Panc1 (cell line): Measurements from ENCODE around the gene ATAD2B. TPM values are rescaled to one million over a fixed set of nuclear protein-coding genes. Genes with fewer than 3 reads are reported as not detected.

Experiments
- ATAC-seq: fragments of 200-7000 bp; cut with Tn5 transposase; 2 replicates; pipeline ENCODE4 v1.9.1; 2020; ENCODE audit warnings: mild to moderate bottlenecking, moderate library complexity
- BruUV-seq: library from RNA; stranded (reverse); fragments of 400-500 nt; replicated peaks from 2 replicates; lab custom pipeline; 2021; lab: Mats Ljungman, UMichigan
- CTCF ChIA-PET: fragments of 300-600 bp; sonication (Branson Sonifier 250); formaldehyde crosslinking; loops from one replicate; lab custom pipeline; 2022; ENCODE audit warnings: antibody characterized with exemption; lab: Charles Lee
- POLR2A ChIA-PET: fragments of 300-600 bp; sonication (Branson Sonifier 250); formaldehyde crosslinking; loops from one replicate; lab custom pipeline; 2022; ENCODE audit warnings: antibody characterized with exemption; lab: Charles Lee
- DNase-seq: peaks from one replicate; pipeline ENCODE4 v3.0.0-alpha.2; 2010; ENCODE audit warnings: low read depth, low spot score
- H3K27ac ChIP-seq: 2 replicates; pipeline ENCODE4 v1.5.1; 2011; ENCODE audit warnings: mild to moderate bottlenecking, low read length, inconsistent platforms
- H3K27me3 ChIP-seq: fragments of 200-500 bp; sonication (Bioruptor generic); 2 replicates; pipeline ENCODE4 v1.6.0; 2014; ENCODE audit warnings: low read length, inconsistent platforms; ENCODE audit not compliant: control insufficient read depth, insufficient read depth
- H3K36me3 ChIP-seq: fragments of 200-500 bp; sonication (Bioruptor generic); 2 replicates; pipeline ENCODE4 v1.5.1; 2014; ENCODE audit warnings: inconsistent platforms, mild to moderate bottlenecking, low read length, moderate library complexity; ENCODE audit not compliant: control insufficient read depth, insufficient read depth
- H3K4me1 ChIP-seq: 2 replicates; pipeline ENCODE4 v1.5.1; 2011; ENCODE audit warnings: inconsistent platforms, mild to moderate bottlenecking, low read length, moderate library complexity; ENCODE audit not compliant: control insufficient read depth, insufficient read depth
- H3K4me3 ChIP-seq, 2 experiments: 2 replicates each; pipeline ENCODE4 v1.5.1; 2011 to 2012; ENCODE audit warnings: low read depth in 2 of 2, low read length in 2 of 2, mild to moderate bottlenecking in 2 of 2, inconsistent platforms in 1 of 2, moderate library complexity in 1 of 2
- H3K9me3 ChIP-seq: fragments of 200-500 bp; sonication (Bioruptor generic); 2 replicates; pipeline ENCODE4 v1.5.1; 2014; ENCODE audit warnings: low read depth, mild to moderate bottlenecking, inconsistent platforms, low read length, moderate library complexity; ENCODE audit not compliant: control insufficient read depth, insufficient read depth
- CTCF ChIP-seq: fragments of 450-650 bp; IDR thresholded peaks from 2 replicates; pipeline ENCODE4 v1.5.1; 2017; ENCODE audit warnings: mild to moderate bottlenecking
- POLR2AphosphoS5 ChIP-seq: IDR thresholded peaks from 2 replicates; pipeline ENCODE4 v1.6.1; 2012; ENCODE audit warnings: mild to moderate bottlenecking, low read depth, low read length, moderate library complexity
- REST ChIP-seq, 2 experiments: IDR thresholded peaks; 2 replicates each; pipeline ENCODE4 v1.6.1; 2011 to 2012; ENCODE audit warnings: low read depth in 2 of 2, control low read depth in 1 of 2, low read length in 1 of 2, mild to moderate bottlenecking in 1 of 2, moderate library complexity in 1 of 2; ENCODE audit not compliant: insufficient read depth in 1 of 2
- SIN3A ChIP-seq: IDR thresholded peaks from 2 replicates; pipeline ENCODE4 v1.6.1; 2012; ENCODE audit warnings: low read depth, mild to moderate bottlenecking, low read length, moderate library complexity, borderline replicate concordance; ENCODE audit not compliant: insufficient read depth
- TCF7L2 ChIP-seq: IDR thresholded peaks from 2 replicates; pipeline ENCODE4 v1.6.1; 2011; ENCODE audit warnings: mild to moderate bottlenecking, low read depth, low read length, inconsistent platforms
- in situ Hi-C: cut with HindIII; loops from 2 replicates; pipeline ENCODE4 v1.10.0; 2016; ENCODE audit warnings: low sequenced_read_pairs, low pct_unique_long_range_greater_than_20kb
- intact Hi-C: fragments of 100-400 bp; cut with micrococcal nuclease; formaldehyde crosslinking; loops from one replicate; pipeline ENCODE4 v1.10.0; 2022; ENCODE audit not compliant: unreplicated experiment
- total RNA-seq: library from RNA; stranded (reverse); gene quantifications from one replicate; pipeline ENCODE4 v1.2.1, GENCODE V29; 2021; ENCODE audit not compliant: unreplicated experiment

ATAD2B gene
- total RNA-seq, 1 experiment from 2014 or later, result 17.9 TPM

- TF ChIP-seq POLR2AphosphoS5 (no peak), TCF7L2 (no peak), SIN3A (no peak), CTCF (no peak), REST (IDR thresholded peaks at IDR 0.05; ENCODE audit: insufficient read depth in 1 of 2, low read depth in 2 of 2, low read length in 1 of 2) (no peak)
- ChIA-PET POLR2A (no interaction called here), CTCF (no interaction called here)
- no peak for ATAC-seq
- no peaks in the 10 kb centered on the region for H3K27me3 ChIP-seq
- intact Hi-C loops (no loop called here), in situ Hi-C loops (no loop called here)
- no TSS peak for BruUV-seq
- DNase-seq, result no peak
- H3K4me1 ChIP-seq, result no peaks in the 10 kb centered on the region
- peaks cover 5% of the 10 kb centered on the region; the same call in 1 of the 2 replicates for H3K36me3 ChIP-seq
- no peaks in the 10 kb centered on the region for H3K9me3 ChIP-seq
- H3K4me3 ChIP-seq, result no peak overlapping the region
- no peak overlapping the region for H3K27ac ChIP-seq
Observed at GRCh38 chr2:23784971-23785370, 142.0 kb downstream of the ATAD2B start.

- ChIA-PET CTCF (interaction anchor here (0.6 kb wide), 1 partner anchor 196 kb away, joined by 4 read pairs; no protein-coding TSS in a partner anchor), POLR2A (no interaction called here)
- Histone ChIP-seq H3K27me3 (no peaks in the 10 kb centered on the region), H3K27ac (no peak overlapping the region), H3K9me3 (no peaks in the 10 kb centered on the region), H3K4me1 (no peaks in the 10 kb centered on the region), H3K36me3 (peaks cover 5% of the 10 kb centered on the region; the same call in 1 of the 2 replicates), H3K4me3 (no peak overlapping the region)
- in situ Hi-C loops, result no loop called here
- ATAC-seq (no peak), DNase-seq (no peak)
- BruUV-seq, result no TSS peak
- intact Hi-C loops, result no loop called here
- TF ChIP-seq TCF7L2 (no peak), REST (IDR thresholded peaks at IDR 0.05; ENCODE audit: insufficient read depth in 1 of 2, low read depth in 2 of 2, low read length in 1 of 2) (no peak), POLR2AphosphoS5 (no peak)
Observed at GRCh38 chr2:23782646-23783045, 144.3 kb downstream of the ATAD2B start.
